Measurements from ENCODE around the gene ZFPM1. TPM values are rescaled to one million over a fixed set of nuclear protein-coding genes. Genes with fewer than 3 reads are reported as not detected.

Gene ZFPM1
- total RNA-seq, 2 donors from 2014 or later: 18.1 to 21.5 TPM

DNA sequence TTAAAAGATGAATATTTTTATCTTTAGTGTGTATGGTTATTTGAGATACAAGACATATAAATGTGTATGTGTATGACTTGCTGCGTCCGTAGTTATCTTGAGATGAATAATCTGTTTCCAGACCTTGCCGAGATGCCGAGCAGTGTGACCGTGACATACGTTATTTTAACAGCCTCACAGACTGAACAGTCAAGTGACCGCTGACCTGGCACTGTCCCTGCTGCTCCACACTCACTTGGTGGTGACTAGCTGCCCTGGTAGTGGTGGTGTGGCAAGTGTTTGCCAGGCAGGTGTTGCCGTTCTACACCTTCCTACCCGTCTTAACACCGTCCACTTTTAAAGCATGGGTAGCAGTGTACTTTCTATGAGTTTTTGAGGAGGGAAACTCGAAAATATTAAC is 122.2 kb downstream of the ZFPM1 start:
- no peaks in the 10 kb centered on the region for H3K9me3 Mint-ChIP-seq
- Histone ChIP-seq H3K36me3 (ENCODE audit: control insufficient read depth, insufficient read depth, low read length) (peaks cover 64% of the 10 kb centered on the region), H3K9me3 (ENCODE audit: control insufficient read depth, low read length) (no peaks in the 10 kb centered on the region), H3K4me3 (ENCODE audit: low read length) (no peak overlapping the region), H3K9ac (ENCODE audit: extremely low read depth, low read length, poor library complexity, severe bottlenecking) (no peak overlapping the region), H3K4me1 (ENCODE audit: control insufficient read depth, insufficient read depth, low read length) (peaks cover 2% of the 10 kb centered on the region), H3K27ac (ENCODE audit: low read depth, low read length) (no peak overlapping the region), H3K27me3 (ENCODE audit: control insufficient read depth, insufficient read depth, low read length, poor library complexity, severe bottlenecking) (no peaks in the 10 kb centered on the region)
- no peak overlapping the region for H3K27ac Mint-ChIP-seq
- peaks cover 14% of the 10 kb centered on the region for H3K4me1 Mint-ChIP-seq
- peaks cover 61% of the 10 kb centered on the region for H3K36me3 Mint-ChIP-seq (ENCODE audit: low read depth)
- WGBS, 2 experiments (ENCODE audit: insufficient coverage in 1 of 2, insufficient read length in 1 of 2): 96% methylated on average over 11 of the region's 11 CpGs
- no peak for DNase-seq
- no peaks in the 10 kb centered on the region for H3K27me3 Mint-ChIP-seq (ENCODE audit: insufficient read depth)
- TF ChIP-seq, protein P1, sequence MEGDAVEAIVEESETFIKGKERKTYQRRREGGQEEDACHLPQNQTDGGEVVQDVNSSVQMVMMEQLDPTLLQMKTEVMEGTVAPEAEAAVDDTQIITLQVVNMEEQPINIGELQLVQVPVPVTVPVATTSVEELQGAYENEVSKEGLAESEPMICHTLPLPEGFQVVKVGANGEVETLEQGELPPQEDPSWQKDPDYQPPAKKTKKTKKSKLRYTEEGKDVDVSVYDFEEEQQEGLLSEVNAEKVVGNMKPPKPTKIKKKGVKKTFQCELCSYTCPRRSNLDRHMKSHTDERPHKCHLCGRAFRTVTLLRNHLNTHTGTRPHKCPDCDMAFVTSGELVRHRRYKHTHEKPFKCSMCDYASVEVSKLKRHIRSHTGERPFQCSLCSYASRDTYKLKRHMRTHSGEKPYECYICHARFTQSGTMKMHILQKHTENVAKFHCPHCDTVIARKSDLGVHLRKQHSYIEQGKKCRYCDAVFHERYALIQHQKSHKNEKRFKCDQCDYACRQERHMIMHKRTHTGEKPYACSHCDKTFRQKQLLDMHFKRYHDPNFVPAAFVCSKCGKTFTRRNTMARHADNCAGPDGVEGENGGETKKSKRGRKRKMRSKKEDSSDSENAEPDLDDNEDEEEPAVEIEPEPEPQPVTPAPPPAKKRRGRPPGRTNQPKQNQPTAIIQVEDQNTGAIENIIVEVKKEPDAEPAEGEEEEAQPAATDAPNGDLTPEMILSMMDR (conservative IDR thresholded peaks at IDR 0.05): no peak
- no peak overlapping the region for H3K4me3 Mint-ChIP-seq

DNA sequence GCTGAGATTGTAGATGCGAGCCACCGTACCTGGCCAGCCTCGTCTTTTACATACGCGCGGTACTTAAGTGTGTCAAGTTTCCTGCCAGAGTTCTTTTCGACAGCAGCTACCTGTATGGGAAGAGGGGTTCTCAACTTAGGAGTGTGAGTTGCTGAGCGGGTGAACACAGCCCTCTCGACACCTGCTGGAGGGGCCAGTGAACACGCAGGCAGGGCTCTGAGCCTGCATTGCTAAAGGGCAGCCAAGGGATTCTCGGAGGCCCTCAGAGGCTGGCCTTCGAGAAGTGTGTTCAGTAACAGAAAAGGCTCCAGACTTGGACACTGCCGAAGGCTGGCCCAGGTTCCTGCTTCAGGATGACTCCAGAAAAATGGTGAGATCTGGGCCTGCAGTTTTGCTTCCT is 123.2 kb downstream of the ZFPM1 start:
- Mint-ChIP-seq H3K4me3 (no peak overlapping the region), H3K36me3 (ENCODE audit: low read depth) (peaks cover 71% of the 10 kb centered on the region), H3K9me3 (no peaks in the 10 kb centered on the region), H3K27me3 (ENCODE audit: insufficient read depth) (no peaks in the 10 kb centered on the region), H3K27ac (no peak overlapping the region), H3K4me1 (peaks cover 11% of the 10 kb centered on the region)
- Histone ChIP-seq H3K4me1 (ENCODE audit: control insufficient read depth, insufficient read depth, low read length) (peaks cover under 1% of the 10 kb centered on the region), H3K9ac (ENCODE audit: extremely low read depth, low read length, poor library complexity, severe bottlenecking) (no peak overlapping the region), H3K27ac (ENCODE audit: low read depth, low read length) (no peak overlapping the region), H3K9me3 (ENCODE audit: control insufficient read depth, low read length) (no peaks in the 10 kb centered on the region), H3K36me3 (ENCODE audit: control insufficient read depth, insufficient read depth, low read length) (peaks cover 75% of the 10 kb centered on the region), H3K4me3 (ENCODE audit: low read length) (no peak overlapping the region), H3K27me3 (ENCODE audit: control insufficient read depth, insufficient read depth, low read length, poor library complexity, severe bottlenecking) (no peaks in the 10 kb centered on the region)
- TF ChIP-seq, protein P1 (conservative IDR thresholded peaks at IDR 0.05): no peak
- WGBS, 2 experiments (ENCODE audit: insufficient coverage in 1 of 2, insufficient read length in 1 of 2): 97 to 98% methylated on average over 12 to 13 of the region's 13 CpGs
- DNase-seq: no peak

DNA sequence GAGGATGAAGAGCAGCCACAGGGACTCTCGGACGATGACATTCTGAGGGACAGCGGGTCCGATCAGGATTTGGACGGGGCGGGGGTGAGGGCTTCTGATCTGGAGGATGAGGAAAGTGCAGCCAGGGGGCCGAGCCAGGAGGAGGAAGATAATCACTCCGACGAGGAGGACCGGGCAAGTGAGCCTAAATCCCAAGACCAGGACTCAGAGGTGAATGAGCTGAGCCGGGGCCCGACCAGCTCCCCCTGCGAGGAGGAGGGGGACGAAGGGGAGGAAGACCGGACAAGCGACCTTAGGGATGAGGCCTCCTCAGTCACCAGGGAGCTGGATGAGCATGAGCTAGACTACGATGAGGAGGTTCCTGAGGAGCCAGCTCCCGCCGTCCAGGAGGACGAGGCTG is 124.1 kb downstream of the ZFPM1 start:
- TF ChIP-seq, protein P1 (conservative IDR thresholded peaks at IDR 0.05): no peak
- Mint-ChIP-seq H3K4me1 (peaks cover 2% of the 10 kb centered on the region), H3K4me3 (no peak overlapping the region), H3K36me3 (ENCODE audit: low read depth) (peaks cover 75% of the 10 kb centered on the region), H3K27me3 (ENCODE audit: insufficient read depth) (no peaks in the 10 kb centered on the region), H3K27ac (no peak overlapping the region), H3K9me3 (no peaks in the 10 kb centered on the region)
- DNase-seq: no peak
- WGBS, 2 experiments (ENCODE audit: insufficient coverage in 1 of 2, insufficient read length in 1 of 2): 96% methylated on average over 20 of the region's 20 CpGs
- no peak overlapping the region for H3K27ac ChIP-seq (ENCODE audit: low read depth, low read length)
- H3K4me1 ChIP-seq (ENCODE audit: control insufficient read depth, insufficient read depth, low read length): no peaks in the 10 kb centered on the region
- H3K9me3 ChIP-seq (ENCODE audit: control insufficient read depth, low read length): no peaks in the 10 kb centered on the region
- no peak overlapping the region for H3K4me3 ChIP-seq (ENCODE audit: low read length)
- no peaks in the 10 kb centered on the region for H3K27me3 ChIP-seq (ENCODE audit: control insufficient read depth, insufficient read depth, low read length, poor library complexity, severe bottlenecking)
- peaks cover 79% of the 10 kb centered on the region for H3K36me3 ChIP-seq (ENCODE audit: control insufficient read depth, insufficient read depth, low read length)
- H3K9ac ChIP-seq (ENCODE audit: extremely low read depth, low read length, poor library complexity, severe bottlenecking): no peak overlapping the region
